HEK293T (cell line): ENCODE data around the gene TTC7B.

ENCODE experiments used
- CTCF ChIA-PET: fragments of 350-600 bp; formaldehyde crosslinking; extraction: SDS; loops from one replicate; lab custom pipeline; 2021; ENCODE audit warnings: antibody characterized with exemption, inconsistent platforms; lab: Yijun Ruan, JAX
- POLR2A ChIA-PET: fragments of 350-600 bp; formaldehyde crosslinking; extraction: SDS; loops from one replicate; lab custom pipeline; 2020; ENCODE audit warnings: antibody characterized with exemption, inconsistent platforms; lab: Yijun Ruan, JAX
- DNase-seq: peaks from one replicate; pipeline ENCODE4 v3.0.0; 2012; ENCODE audit warnings: mixed read lengths; ENCODE audit errors: extremely low spot score
- ARNT ChIP-seq: fragments of 450-650 bp; IDR thresholded peaks from 2 replicates; pipeline ENCODE4 v1.6.1; 2017; ENCODE audit warnings: mild to moderate bottlenecking
- BHLHE40 ChIP-seq: fragments of 450-650 bp; IDR thresholded peaks from 2 replicates; pipeline ENCODE4 v1.6.1; 2016; ENCODE audit warnings: mild to moderate bottlenecking, moderate library complexity, borderline replicate concordance
- CTBP1 ChIP-seq: fragments of 450-650 bp; IDR thresholded peaks from 2 replicates; pipeline ENCODE4 v1.6.1; 2016; ENCODE audit warnings: borderline replicate concordance
- ELF4 ChIP-seq: fragments of 450-650 bp; IDR thresholded peaks from 2 replicates; pipeline ENCODE4 v1.6.1; 2017; ENCODE audit warnings: antibody characterized with exemption
- FOXA1 ChIP-seq: fragments of 450-650 bp; IDR thresholded peaks from 2 replicates; pipeline ENCODE4 v1.6.1; 2016; ENCODE audit warnings: mild to moderate bottlenecking
- FOXK2 ChIP-seq: fragments of 450-650 bp; IDR thresholded peaks from 2 replicates; pipeline ENCODE4 v1.6.1; 2016; ENCODE audit warnings: mild to moderate bottlenecking
- FOXM1 ChIP-seq: fragments of 450-650 bp; IDR thresholded peaks from 2 replicates; pipeline ENCODE4 v1.6.1; 2017; ENCODE audit warnings: mild to moderate bottlenecking, borderline replicate concordance
- HDGF ChIP-seq: fragments of 450-650 bp; IDR thresholded peaks from 2 replicates; pipeline ENCODE4 v1.6.1; 2017; ENCODE audit warnings: antibody characterized with exemption, borderline replicate concordance
- L3MBTL2 ChIP-seq: fragments of 450-650 bp; conservative IDR thresholded peaks from 2 replicates; pipeline ENCODE4 v1.6.1; 2016; ENCODE audit warnings: mild to moderate bottlenecking
- LEF1 ChIP-seq: fragments of 450-650 bp; IDR thresholded peaks from 2 replicates; pipeline ENCODE4 v1.6.1; 2017; ENCODE audit warnings: mild to moderate bottlenecking, borderline replicate concordance
- NFRKB ChIP-seq: fragments of 450-650 bp; IDR thresholded peaks from 2 replicates; pipeline ENCODE4 v1.6.1; 2016; ENCODE audit warnings: mild to moderate bottlenecking, moderate library complexity
- SP1 ChIP-seq: fragments of 450-650 bp; IDR thresholded peaks from 2 replicates; pipeline ENCODE4 v1.6.1; 2017
- SUZ12 ChIP-seq: fragments of 450-650 bp; IDR thresholded peaks from 2 replicates; pipeline ENCODE4 v1.6.1; 2016; ENCODE audit warnings: mild to moderate bottlenecking
- TARDBP ChIP-seq: fragments of 450-650 bp; IDR thresholded peaks from 2 replicates; pipeline ENCODE4 v1.6.1; 2016
- ZNF384 ChIP-seq: fragments of 450-650 bp; IDR thresholded peaks from 2 replicates; pipeline ENCODE4 v1.6.1; 2016
- TF ChIP-seq, protein P1 (sequence below): fragments of 450-650 bp; IDR thresholded peaks from 2 replicates; pipeline ENCODE4 v1.6.1; 2016

Gene TTC7B

DNA sequence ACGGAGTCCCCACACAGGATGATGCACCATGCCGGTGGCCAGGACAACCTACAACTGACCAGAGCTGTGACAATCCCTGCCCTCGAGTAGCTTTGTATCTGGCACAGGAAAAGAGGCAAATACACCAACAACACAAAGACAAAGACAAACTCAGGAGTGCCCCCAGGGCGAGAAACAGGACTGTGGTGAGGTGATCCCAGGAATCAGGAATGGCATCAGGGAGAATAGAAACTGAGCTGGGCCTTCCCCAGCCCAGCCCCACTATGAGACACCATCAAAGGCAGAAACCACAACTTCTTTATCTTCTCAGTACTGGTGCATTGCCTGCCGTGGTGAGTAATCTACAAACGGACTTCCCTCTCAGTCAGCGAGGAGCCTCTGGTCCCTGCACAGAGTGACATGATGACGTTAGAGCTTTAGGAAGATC is 157.7 kb downstream of the TTC7B start:
- no peak for DNase-seq
- CTCF ChIA-PET: no interaction called here
- TF ChIP-seq LEF1: no peak
- TF ChIP-seq FOXA1: no peak
- no peak for TF ChIP-seq TARDBP
- no peak for TF ChIP-seq HDGF
- no peak for TF ChIP-seq FOXK2
- TF ChIP-seq SP1: no peak
- TF ChIP-seq FOXM1: no peak
- POLR2A ChIA-PET: no interaction called here

DNA sequence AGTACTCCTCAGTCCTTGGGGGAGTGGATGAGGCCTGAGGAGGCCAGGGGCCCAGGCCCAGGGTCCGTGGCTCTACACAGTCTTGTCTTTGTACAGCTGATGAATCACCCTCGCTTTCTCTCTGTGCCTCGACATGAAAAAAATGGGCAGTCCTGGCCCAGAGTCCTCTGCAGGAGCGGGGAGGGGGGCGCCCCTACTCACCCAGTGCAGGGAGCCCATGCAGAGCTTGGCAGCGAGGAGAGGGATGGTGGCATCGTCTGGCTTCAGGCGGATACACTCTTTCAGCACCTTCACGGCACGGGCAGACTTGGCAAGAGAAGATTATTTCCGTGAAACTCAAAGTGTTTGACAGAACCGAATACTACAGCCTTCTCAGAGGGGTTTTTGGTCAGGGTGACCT is 159.3 kb downstream of the TTC7B start:
- CTCF ChIA-PET: no interaction called here
- POLR2A ChIA-PET: no interaction called here
- no peak for TF ChIP-seq LEF1
- no peak for TF ChIP-seq TARDBP
- no peak for TF ChIP-seq ARNT
- TF ChIP-seq SUZ12: no peak
- TF ChIP-seq FOXM1: no peak
- no peak for TF ChIP-seq CTBP1
- TF ChIP-seq FOXK2: no peak
- TF ChIP-seq ZNF384: no peak
- TF ChIP-seq, protein P1, sequence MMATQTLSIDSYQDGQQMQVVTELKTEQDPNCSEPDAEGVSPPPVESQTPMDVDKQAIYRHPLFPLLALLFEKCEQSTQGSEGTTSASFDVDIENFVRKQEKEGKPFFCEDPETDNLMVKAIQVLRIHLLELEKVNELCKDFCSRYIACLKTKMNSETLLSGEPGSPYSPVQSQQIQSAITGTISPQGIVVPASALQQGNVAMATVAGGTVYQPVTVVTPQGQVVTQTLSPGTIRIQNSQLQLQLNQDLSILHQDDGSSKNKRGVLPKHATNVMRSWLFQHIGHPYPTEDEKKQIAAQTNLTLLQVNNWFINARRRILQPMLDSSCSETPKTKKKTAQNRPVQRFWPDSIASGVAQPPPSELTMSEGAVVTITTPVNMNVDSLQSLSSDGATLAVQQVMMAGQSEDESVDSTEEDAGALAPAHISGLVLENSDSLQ: no peak
- TF ChIP-seq BHLHE40: no peak
- TF ChIP-seq SP1: no peak
- TF ChIP-seq HDGF: no peak
- no peak for TF ChIP-seq FOXA1
- no peak for DNase-seq

DNA sequence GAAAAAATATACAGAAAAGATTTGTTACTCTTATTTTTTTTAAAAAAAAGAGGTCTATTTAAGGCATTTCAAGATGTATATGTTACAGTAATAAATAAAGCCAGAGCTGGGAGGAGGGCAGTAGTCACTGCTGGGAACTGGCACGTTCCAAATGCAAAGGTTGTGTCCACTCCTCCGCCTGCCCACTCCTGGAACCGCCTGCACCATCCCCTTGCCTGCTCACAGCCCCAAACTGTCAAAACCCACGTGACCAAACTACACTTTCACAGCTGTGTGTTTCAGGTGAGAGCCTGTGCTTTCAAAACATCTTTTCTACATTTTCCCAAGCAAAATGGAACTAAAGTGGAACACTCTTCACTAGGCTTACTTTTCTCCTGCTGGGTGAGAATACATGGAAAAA is 160.4 kb downstream of the TTC7B start:
- no peak for DNase-seq
- ChIA-PET CTCF (no interaction called here), POLR2A (no interaction called here)
- TF ChIP-seq CTBP1: no peak
- TF ChIP-seq LEF1: no peak
- TF ChIP-seq NFRKB: no peak
- TF ChIP-seq SUZ12: no peak
- TF ChIP-seq ZNF384: no peak
- TF ChIP-seq ELF4: no peak
- TF ChIP-seq, protein P1: no peak
- TF ChIP-seq FOXK2: no peak
- no peak for TF ChIP-seq ARNT
- TF ChIP-seq L3MBTL2: no peak
- no peak for TF ChIP-seq SP1
- no peak for TF ChIP-seq TARDBP

DNA sequence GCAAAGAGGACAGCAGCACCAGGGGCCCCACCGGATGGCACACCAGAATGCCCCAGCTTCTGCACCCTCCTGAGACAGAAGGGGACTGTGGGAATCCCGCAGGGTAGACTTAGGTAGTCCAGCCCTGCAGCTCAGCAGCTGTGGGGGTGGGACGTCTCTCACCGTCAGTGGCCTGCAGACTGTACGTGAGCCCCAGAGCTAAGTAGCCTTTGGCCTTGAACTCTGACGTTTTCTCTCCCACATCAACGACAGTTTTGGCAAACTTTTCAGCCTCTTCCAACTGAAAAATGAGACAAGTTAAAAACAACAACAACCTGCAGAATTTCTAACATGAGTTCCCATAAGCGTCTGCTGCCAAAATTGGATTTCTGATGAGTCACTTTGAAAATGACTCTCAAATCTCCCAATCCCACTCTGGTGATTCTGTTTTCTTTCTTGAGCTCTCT is 161.4 kb downstream of the TTC7B start:
- ChIA-PET POLR2A (no interaction called here), CTCF (interaction anchor here (0.8 kb wide), 1 partner anchor 255 kb away, joined by 3 read pairs; no protein-coding TSS in a partner anchor)
- TF ChIP-seq TARDBP (no peak), L3MBTL2 (no peak), FOXK2 (no peak), ARNT (no peak), SP1 (no peak), CTBP1 (no peak), FOXA1 (no peak)
- TF ChIP-seq, protein P1: no peak
- no peak for DNase-seq

DNA sequence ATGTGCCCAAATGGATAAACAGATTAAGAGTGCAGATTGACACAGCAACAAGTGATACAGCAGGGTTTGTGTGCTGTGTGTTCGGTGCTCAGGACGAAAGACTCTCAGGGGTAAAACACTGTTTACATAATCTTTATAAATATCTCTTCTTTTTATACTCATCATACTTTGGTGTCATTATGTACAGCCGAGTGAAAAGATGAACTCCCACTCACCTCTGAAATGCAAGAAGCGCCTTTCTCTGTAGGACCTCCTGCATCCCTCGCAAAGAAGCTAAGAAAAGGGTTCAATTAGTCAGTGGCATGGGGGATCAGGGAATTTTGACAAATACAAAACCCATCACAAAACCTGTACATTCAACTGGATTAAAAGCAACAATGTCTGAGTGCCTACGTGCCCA is 163.6 kb downstream of the TTC7B start:
- POLR2A ChIA-PET: no interaction called here
- CTCF ChIA-PET: no interaction called here
- TF ChIP-seq L3MBTL2: no peak
- TF ChIP-seq SP1: no peak
- no peak for TF ChIP-seq ARNT
- TF ChIP-seq ELF4: no peak
- TF ChIP-seq LEF1: no peak
- no peak for TF ChIP-seq TARDBP
- no peak for TF ChIP-seq ZNF384
- TF ChIP-seq BHLHE40: no peak

DNA sequence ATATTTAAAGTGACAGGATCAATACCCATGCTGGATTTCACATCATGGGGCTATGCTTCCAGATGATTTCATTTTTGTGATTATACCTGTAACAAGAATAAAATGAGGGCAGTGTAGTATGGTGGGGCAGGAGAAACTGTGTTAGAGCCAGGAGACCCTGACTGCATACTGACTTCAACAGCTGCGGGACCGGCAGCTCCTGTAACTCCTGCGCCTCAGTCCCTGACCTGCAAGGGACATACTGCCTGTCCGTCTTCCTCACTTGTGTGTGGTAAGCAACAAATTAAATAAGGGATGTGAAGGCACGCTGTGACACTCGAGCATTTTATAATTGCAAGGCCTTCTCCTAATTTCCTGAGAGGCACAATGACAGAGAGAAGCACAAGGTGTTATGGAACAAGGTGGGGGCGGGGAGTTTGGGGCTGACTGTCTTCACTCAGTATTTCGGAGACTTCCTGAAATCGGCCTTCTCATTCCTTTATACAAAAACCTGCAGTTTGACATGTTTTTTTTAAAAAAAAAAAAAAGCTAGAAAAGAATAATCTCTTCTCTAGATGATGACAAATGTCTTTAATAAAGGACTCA is 164.2 kb downstream of the TTC7B start:
- TF ChIP-seq TARDBP (no peak), CTBP1 (no peak), ARNT (no peak)
- TF ChIP-seq, protein P1: no peak
- DNase-seq: no peak
- ChIA-PET CTCF (no interaction called here), POLR2A (no interaction called here)

More for the DNA sequence above, 163.6 kb downstream of the TTC7B start:
- DNase-seq: no peak
